Measurements from ENCODE around the gene NIPSNAP3A.

Gene NIPSNAP3A

GRCh38 chr9:104746285-104746684 lies 1.2 kb upstream of the NIPSNAP3A start:
- TF ChIP-seq POLR2AphosphoS5 (IDR thresholded peaks at IDR 0.05; ENCODE audit: low read depth, low read length) (no peak), FOXP2 (optimal IDR thresholded peaks at IDR 0.05; ENCODE audit: borderline replicate concordance, extremely low read depth, extremely low read length, insufficient read depth) (no peak), TAF1 (IDR thresholded peaks at IDR 0.05; ENCODE audit: borderline replicate concordance, insufficient read depth, low read length) (no peak), SIN3A (IDR thresholded peaks at IDR 0.05; ENCODE audit: borderline replicate concordance, insufficient read depth, low read length) (no peak), REST (IDR thresholded peaks at IDR 0.05; ENCODE audit: insufficient read depth in 1 of 2, low read depth in 2 of 2, low read length in 2 of 2) (no peak)

- TF ChIP-seq POLR2AphosphoS5 (IDR thresholded peaks at IDR 0.05; ENCODE audit: low read depth, low read length) (no peak), REST (IDR thresholded peaks at IDR 0.05; ENCODE audit: insufficient read depth in 1 of 2, low read depth in 2 of 2, low read length in 2 of 2) (no peak), SIN3A (IDR thresholded peaks at IDR 0.05; ENCODE audit: borderline replicate concordance, insufficient read depth, low read length) (no peak), TAF1 (IDR thresholded peaks at IDR 0.05; ENCODE audit: borderline replicate concordance, insufficient read depth, low read length) (no peak), FOXP2 (optimal IDR thresholded peaks at IDR 0.05; ENCODE audit: borderline replicate concordance, extremely low read depth, extremely low read length, insufficient read depth) (no peak)
Measured at GRCh38 chr9:104746798-104747197, 685 bp upstream of the NIPSNAP3A start.

- TF ChIP-seq FOXP2 (optimal IDR thresholded peaks at IDR 0.05; ENCODE audit: borderline replicate concordance, extremely low read depth, extremely low read length, insufficient read depth) (no peak), POLR2AphosphoS5 (IDR thresholded peaks at IDR 0.05; ENCODE audit: low read depth, low read length) (no peak), SIN3A (IDR thresholded peaks at IDR 0.05; ENCODE audit: borderline replicate concordance, insufficient read depth, low read length) (no peak), REST (IDR thresholded peaks at IDR 0.05; ENCODE audit: insufficient read depth in 1 of 2, low read depth in 2 of 2, low read length in 2 of 2) (no peak), TAF1 (IDR thresholded peaks at IDR 0.05; ENCODE audit: borderline replicate concordance, insufficient read depth, low read length) (no peak)
Measured at GRCh38 chr9:104747245-104747564, 278 bp upstream of the NIPSNAP3A start.

- TF ChIP-seq REST (IDR thresholded peaks at IDR 0.05; ENCODE audit: insufficient read depth in 1 of 2, low read depth in 2 of 2, low read length in 2 of 2) = no peak
- no peak for TF ChIP-seq POLR2AphosphoS5 (IDR thresholded peaks at IDR 0.05; ENCODE audit: low read depth, low read length)
- TF ChIP-seq FOXP2 (optimal IDR thresholded peaks at IDR 0.05; ENCODE audit: borderline replicate concordance, extremely low read depth, extremely low read length, insufficient read depth) = no peak
- TF ChIP-seq SIN3A (IDR thresholded peaks at IDR 0.05; ENCODE audit: borderline replicate concordance, insufficient read depth, low read length) = no peak
- TF ChIP-seq TAF1 (IDR thresholded peaks at IDR 0.05; ENCODE audit: borderline replicate concordance, insufficient read depth, low read length) = no peak
Measured at GRCh38 chr9:104748359-104749031, 1.0 kb downstream of the NIPSNAP3A start.

Measured in PFSK-1 (cell line).